Measurements from ENCODE around the gene FRAS1.
"Not testable (repeated sequence)": the region's sequence is repeated elsewhere in the genome, so short reads cannot be mapped to it uniquely, and the experiment has no call there.

The FRAS1 gene, protein sequence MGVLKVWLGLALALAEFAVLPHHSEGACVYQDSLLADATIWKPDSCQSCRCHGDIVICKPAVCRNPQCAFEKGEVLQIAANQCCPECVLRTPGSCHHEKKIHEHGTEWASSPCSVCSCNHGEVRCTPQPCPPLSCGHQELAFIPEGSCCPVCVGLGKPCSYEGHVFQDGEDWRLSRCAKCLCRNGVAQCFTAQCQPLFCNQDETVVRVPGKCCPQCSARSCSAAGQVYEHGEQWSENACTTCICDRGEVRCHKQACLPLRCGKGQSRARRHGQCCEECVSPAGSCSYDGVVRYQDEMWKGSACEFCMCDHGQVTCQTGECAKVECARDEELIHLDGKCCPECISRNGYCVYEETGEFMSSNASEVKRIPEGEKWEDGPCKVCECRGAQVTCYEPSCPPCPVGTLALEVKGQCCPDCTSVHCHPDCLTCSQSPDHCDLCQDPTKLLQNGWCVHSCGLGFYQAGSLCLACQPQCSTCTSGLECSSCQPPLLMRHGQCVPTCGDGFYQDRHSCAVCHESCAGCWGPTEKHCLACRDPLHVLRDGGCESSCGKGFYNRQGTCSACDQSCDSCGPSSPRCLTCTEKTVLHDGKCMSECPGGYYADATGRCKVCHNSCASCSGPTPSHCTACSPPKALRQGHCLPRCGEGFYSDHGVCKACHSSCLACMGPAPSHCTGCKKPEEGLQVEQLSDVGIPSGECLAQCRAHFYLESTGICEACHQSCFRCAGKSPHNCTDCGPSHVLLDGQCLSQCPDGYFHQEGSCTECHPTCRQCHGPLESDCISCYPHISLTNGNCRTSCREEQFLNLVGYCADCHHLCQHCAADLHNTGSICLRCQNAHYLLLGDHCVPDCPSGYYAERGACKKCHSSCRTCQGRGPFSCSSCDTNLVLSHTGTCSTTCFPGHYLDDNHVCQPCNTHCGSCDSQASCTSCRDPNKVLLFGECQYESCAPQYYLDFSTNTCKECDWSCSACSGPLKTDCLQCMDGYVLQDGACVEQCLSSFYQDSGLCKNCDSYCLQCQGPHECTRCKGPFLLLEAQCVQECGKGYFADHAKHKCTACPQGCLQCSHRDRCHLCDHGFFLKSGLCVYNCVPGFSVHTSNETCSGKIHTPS (N-terminal part only)

DNA sequence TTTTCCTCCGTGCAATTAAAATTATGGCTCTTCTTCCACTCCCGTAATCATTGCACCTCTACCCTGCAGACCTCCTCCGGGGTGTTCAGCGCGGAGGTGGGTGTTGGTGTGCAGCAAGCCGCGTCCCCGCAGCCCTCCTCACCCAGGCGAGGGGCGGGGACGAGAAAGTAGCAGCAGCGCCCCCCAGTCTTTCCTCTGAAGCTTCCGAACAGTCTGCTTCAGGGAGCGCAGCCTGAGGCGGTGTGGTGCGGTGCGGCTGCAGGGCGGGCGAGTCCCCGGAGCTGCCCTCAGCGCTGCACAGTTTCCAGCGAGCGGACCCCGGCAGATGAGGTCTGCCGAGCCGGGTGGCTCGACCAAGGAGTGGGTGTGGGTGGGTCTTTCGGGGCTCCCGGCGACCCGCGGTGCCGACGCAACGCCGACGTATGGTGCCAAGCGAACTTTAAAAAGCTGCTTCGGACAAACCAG is at the start of gene FRAS1:
Gene FRAS1, plus strand, starts transcription at position 189 of the 465 bp plus-strand sequence. CDS start 687 bp downstream, outside the sequence.
- DNase-seq, result peak in 1 of 2 experiments; percentile 34

DNA sequence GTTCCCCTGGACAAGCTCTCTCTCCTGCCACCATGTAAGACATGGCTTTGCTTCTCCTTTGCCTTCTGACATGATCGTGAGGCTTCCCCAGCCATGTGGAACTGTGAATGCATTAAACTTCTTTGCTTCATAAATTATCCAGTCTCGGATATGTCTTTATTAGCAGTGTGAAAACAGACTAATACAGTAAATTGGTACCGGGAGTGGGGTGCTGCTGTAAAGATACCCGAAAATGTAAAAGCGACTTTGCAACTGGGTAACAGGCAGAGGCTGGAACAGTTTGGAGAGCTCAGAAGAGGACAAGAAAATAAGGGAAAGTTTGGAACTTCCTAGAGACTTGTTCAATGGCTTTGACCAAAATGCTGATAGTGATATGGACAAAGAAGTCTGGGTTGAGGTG is 46.1 kb upstream of the FRAS1 start:
- DNase-seq, result not testable (repeated sequence)

DNA sequence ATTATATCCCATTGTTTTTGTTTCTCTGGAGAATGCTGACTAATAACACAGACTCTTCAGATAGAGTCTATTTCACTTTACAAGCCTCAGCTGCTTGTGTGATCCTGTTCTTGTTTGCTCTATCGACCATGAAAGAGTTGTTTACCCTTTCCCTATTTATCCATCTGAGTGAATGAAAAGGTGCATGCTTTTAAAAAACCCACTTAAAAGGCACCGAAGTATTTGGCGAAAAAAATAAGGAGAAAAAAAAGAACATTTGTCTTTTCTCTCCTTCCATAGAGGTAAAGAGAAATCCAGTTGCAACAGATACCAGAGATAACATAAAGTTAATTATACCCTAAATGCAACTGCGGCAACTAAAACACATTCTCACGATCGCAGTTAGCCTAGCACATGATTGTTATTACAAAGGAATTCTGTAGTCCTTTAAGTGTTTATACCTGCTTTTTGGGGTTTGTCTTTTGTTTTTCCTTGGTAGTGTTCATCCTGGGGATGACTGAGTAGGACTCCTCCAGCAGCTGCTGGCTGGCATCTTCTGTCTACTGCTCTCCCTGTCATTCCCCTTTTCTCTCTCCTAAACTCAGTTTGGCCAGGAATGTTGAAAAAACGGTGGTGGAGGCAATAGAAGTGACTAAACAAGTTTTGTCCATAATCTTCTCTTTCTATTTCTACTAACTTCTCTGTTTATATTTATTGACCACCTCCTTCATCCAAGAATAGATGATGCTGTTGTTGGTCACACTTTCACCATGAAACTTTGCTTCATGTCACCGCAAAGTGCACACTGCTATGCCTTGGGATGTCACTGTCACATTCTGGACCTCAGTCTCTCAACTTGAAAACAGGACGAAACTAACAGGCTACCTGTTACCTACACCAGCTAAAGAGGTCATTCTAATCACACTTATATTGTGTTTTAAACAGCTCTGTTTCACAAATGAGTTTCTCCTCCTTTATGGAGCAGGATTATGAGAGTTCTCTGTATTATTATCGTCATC is 41.9 kb upstream of the FRAS1 start:
- no peak for DNase-seq

DNA sequence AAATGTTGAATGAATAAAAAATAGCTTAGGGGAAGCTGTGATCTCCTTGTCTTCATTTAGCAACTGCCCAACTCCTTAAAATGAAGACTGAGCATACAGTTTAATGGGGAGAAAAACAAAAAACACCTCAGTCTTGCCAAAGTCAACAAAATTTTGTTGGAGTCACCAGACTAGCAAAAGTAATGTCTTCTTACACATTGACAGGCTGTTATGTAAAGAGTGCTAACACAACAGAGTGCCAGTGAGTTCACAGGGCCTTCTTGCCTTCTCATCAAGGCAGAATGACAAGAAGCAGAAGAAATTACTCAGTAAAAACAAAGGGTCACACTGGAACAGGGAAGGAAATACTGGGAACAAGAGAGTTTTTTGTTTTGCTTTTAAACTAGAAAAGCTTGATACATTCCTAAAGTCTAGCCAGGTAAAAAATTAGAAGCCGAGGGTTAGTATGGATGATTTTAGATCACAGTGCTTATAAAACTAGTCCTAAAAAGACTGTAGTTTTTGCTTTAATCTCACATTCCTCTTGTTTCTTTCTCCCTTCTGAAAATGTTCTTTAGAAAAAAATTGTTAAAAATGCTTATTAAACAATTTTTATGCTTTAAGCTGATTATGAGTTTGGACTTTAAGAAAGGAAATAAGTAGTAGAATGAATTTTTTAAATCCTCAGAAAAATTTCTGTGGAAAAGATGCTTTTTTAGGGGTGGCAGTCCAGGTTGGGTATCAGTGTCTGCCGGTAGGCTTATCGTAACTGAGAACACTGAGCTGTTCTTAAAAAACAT is 38.7 kb upstream of the FRAS1 start:
- DNase-seq, result no peak

DNA sequence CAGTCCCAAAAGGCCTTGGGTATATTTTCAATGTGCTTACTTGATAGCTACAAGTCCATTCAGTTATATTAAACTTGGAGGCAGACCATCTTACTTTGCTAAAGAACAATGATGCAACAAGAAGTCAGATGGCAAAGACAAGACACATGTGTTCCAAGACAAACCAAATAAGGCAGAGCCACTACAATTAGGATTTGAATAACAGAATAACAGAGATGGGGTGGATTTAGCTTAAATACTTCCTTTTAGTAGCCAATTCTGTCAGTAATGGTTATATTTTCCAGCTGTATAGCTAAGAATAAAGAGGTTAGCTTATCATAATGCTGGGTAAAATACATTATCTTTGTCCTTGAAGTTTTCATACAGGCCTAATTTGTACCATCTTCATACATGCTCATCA is 37.7 kb upstream of the FRAS1 start:
- no peak for DNase-seq

DNA sequence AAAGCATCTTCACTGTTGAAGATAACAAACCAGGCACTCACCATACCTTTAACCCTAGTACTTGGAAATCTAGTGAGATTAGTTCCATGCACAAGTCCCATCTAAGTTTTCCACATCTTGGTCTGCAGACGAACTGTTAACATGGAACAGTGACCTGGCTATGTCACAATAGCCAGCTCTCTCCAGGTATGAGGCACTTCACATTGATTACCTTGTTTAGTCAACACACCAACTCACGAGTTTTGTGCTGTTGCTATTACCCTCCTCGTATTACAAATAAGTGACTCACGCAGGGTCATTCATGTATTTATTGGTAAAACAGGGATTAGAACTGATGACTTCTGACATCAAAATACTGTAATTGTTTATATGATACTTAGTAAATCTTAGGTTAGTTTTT is 36.4 kb upstream of the FRAS1 start:
- no peak for DNase-seq

DNA sequence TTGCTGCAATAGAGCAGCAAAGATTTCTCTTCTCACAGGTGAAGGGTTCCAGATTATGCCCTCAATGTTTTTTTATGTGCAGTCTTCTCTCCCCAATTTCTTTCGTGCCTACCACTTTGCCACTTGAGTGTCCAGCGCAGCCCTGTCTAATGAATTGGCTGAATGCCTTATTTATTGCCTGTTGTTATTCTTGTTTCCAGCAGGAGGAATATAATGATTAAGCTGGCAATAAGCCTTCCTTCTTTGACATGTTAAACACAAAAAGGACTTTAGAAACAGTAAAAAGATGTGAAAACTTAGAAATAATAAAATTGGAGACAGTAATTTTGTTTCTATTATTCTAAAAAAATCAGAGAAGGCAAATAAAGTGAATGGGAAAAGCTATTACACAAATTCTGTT is 34.6 kb upstream of the FRAS1 start:
- DNase-seq, result no peak

DNA sequence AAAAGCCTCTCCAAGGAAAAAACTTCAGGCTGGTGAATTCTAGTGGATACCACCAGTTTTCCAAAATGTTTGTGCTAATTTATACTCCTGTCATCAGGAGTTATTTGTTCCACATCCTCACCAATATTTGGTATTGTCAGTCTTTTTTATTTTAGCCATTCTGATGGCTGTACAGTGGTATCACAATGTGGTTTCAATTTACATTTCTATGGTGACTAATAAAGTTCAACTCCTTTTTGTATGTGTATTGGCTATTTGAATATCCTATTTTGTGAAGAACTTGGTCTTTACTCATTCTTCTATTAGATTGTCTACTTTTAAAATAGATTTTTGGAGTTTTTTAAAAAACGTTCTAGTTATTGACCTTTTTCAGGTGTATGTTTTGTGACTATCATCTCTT is 33.0 kb upstream of the FRAS1 start:
- DNase-seq, result no peak

DNA sequence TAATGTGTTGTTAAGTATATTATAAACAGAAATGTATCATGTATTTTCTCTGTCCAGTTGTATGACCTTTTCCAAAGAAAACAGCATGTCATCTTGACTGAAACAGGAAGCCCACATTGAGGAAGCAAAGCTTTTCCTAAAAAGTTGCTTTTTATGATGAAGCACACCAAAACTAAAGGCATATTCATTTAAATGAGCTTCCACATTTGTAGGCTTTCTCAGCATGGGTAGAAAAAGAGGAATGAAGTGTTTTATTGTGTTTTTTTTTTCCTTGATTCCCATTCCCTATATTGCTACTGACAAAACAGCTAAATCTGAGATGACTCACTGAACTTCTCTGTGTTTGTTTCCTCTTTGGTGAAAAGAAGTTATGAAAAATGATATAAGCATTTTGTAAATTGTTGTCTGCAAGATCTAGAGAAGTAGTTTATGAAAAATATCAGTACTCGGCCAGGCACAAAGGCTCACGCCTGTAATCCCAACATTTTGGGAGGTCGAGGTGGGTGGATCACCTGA is 32.5 kb upstream of the FRAS1 start:
- DNase-seq, result no peak

DNA sequence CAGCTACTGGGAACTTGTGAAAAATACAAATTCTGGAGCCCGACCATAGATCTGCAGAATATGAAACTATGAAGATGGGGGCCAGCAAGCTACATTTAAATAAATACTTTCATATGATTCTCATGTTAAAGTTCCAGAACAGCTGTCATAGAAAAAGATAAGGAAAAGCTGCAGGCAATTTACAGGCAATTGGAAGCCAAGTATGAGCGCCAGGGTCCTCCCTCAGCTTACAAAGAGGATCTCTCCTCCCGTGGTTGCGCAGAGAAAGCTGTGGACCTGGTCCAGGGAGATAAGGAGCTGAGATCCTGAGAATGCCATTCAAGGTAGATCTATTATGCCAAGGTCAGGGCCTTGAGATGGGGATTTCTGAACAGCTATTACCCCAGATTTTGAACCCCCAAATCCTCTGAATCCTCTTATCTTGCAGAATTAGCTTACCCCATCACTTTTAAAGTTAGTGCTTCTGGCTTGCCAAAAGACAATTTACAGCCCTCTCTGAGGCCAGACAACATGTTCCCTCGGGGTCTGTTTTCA is 25.6 kb upstream of the FRAS1 start:
- DNase-seq, result no peak

DNA sequence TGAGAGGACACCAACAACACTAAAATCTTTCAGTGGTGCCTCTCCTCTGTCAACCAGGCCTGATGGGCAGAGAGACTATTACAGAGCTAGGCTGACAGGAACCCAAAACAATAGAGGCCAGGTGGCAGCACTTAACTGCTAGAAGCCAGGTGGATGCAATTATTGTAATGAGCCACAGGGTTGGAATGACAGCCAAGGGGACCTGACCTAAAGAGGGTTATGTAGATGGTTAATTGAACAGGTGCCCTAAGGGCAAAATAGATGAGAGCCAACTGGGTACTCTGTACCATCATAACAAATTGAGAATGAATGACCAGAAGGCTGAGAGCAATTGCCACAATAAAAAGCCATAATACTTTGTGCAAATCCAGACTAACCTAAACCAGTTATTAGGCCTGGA is 24.7 kb upstream of the FRAS1 start:
- peak; percentile 70 to 84 for DNase-seq

DNA sequence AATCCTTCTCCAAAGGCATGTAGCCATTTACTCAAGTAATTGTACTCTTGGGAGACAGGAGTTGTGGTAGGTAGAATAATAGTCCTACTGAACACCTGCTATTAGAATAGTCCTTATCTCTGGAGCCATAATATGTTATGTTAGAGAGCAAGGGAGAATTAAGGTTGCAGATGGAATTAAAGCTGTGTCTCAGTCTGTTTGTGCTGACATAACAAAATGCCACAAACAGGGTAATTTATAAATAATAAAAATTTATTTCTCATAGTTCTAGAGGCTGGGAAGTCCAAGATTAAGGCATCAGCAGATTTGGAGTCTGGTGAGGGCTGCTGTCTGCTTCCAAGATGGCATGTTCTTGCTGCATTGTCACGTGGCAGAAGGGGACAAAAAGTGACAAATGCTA is 24.2 kb upstream of the FRAS1 start:
- DNase-seq, result no peak

DNA sequence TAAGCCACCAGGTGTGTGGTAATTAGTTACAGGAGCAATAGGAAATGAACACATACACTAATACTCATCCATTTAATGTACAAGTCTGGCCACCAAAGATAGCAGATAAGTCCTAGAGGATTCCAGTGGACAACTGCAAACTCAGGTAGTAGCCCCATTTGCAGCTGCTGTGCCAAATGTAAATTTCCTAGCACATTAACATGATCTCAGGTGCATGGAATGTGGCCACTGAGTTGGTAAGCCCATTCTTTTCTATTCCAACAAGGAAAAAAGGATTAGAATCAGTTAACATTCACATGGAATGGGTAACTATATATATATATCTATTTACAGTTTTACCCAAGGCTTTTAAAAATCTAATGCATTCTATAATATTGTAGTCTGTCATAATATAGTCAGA is 23.3 kb upstream of the FRAS1 start:
- no peak for DNase-seq

DNA sequence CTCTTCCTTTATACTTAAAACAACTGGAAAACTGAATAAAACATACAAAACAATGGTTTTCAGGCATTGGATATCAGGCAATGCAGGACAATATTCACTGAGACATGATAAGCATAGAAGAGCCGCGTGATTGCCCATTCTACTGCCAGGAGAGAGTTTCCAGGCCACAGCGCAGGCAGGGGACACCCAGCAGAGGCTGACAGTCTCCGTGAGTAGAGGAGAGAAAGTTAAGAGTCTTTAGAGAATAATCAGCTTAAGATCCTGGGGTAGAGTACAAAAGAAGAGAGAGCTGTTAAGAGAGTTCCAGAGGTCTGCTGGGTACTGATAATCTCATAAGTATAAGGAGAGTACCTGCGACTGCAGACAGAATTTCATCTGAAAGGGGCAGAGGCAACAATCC is 18.4 kb upstream of the FRAS1 start:
- peak in 1 of 2 experiments; percentile 45 for DNase-seq

DNA sequence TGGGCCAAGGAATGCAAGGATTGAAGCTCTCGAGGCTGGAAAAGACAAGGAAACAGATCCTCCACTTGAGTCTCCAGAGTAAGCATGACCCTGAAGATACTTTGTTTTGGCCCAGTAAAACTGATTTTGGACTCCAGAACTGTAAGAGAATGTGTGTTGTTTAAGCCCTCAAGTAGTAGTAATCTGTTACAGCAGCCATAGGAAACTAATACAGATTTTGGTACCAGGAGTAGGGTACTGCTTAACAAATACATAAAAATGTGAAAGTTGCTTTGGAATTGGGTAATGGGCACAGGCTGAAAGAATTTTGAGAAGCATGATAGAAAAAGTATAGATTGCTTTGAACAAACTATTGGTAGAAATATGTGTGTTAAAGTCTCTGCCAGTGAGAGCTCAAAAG is 17.4 kb upstream of the FRAS1 start:
- DNase-seq, result no peak

DNA sequence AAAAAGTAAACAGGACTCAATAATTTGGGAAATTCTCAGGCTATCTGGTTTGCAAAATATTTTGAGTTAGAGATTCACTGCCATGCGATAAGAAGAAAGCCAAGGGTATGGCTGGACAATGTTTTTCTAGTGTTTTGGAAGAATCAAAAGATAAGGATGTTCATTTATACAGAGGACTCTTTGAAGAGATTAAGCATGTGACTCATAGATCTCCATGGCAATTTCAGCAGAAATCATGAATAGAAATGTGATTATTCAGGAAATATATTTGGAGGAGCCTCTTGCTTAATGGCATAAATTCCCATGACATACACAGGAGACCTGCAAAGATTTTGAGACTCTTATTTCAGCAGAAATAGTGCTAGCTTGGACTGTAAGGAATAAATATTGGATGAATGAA is 16.7 kb upstream of the FRAS1 start:
- no peak for DNase-seq

DNA sequence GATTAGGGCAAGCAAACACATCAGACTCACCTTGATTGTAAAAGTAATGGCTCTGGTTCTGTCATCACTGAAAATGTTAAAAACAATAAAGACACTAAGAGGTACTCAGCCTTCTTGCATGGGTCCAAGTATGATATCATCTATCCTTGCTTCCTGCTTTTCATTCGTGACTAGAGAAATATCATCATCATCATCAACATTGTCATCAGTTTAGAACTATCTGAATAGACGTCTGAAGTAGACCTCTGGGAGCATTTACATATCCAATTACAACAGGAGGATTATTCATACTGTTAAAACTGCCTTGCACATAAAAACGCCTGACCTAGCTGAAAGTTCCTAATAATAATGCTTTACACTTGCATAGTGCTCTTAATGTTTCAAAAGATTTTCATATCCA is 9.8 kb upstream of the FRAS1 start:
- DNase-seq, result no peak

DNA sequence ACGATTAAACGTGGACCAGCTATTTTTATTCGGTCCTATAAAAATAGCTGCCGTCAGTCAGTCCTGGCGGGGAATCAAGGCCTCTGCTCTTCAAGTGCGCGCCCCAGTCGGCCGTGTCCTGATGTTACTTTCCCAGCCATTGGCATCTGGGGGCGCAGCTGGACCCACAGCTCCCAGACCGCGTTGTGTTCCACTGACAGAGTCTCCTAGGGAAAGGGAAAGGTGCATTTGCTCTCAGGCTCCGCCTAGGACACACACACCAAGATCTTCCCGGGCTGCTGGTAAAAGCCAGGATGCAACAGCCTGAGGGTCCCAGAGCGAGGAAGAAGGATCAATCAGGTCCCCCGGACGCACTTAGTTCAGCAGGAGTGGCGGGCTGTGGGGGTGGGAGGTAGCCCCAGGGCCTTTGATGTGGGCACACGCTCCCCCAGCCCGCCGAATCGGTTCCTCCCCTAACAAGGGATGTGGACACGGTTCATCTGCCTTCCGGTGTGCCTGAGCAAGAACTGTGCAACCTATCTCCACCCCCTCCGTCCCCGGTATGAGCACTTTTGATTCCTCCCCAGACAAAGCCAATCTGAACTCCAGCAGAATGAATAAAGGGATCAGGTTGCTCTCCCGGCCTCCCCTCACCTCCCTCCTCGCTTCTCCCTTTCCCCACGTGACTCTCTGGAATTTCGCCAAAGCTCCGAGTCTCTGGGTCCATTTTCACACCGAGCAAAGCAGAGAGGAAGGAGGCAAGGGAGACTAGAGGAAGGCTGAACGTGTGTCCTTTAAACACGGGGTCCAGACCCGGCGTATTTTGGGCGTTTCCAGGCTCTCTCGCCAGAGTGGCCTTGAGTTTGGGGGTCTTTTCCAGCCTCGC is 626 bp upstream of the FRAS1 start:
- peak; percentile 75 to 81 for DNase-seq

Data from NCI-H524 (cell line).